ENCODE measurements around the gene DPYSL4. TPM values are rescaled to one million over a fixed set of nuclear protein-coding genes. Genes with fewer than 3 reads are reported as not detected.

Gene DPYSL4
- total RNA-seq, 1 experiment from 2014 or later = 26.3 TPM

- 0 out of 4 replicates have a peak, but pooled peaks cover 0 to 3% of the 10 kb centered on the region in 2 experiments for H3K4me1 Mint-ChIP-seq
- DNase-seq = no peak
- H3K4me3 Mint-ChIP-seq = no peak overlapping the region
- H2BK120ac ChIP-seq (ENCODE audit: low read depth, low read length, poor library complexity, severe bottlenecking) = no peak overlapping the region
- H3T11ph ChIP-seq (ENCODE audit: low read length) = no peak overlapping the region
- no peak for TF ChIP-seq CTCF (conservative IDR thresholded peaks at IDR 0.05)
- H3K9me3 Mint-ChIP-seq = no peaks in the 10 kb centered on the region
- H2BK5ac ChIP-seq (ENCODE audit: insufficient read length, low read length) = no peak overlapping the region
- H4K20me1 ChIP-seq (ENCODE audit: control insufficient read depth, insufficient read depth, insufficient read length) = no peaks in the 10 kb centered on the region
- WGBS (ENCODE audit: extremely low coverage, insufficient read length, low lambda C conversion rate) = 100% methylated on average over 2 of the region's 2 CpGs
- H2AK5ac ChIP-seq (ENCODE audit: insufficient read length, low read length) = no peak overlapping the region
- no peaks in the 10 kb centered on the region for H3K79me2 ChIP-seq (ENCODE audit: insufficient read depth, low read length)
- no peak overlapping the region for H3K14ac ChIP-seq (ENCODE audit: insufficient read depth, low read length)
- no peak overlapping the region for H3K9ac ChIP-seq (ENCODE audit: extremely low read depth, insufficient read length, low read length)
- no peak overlapping the region for H2BK12ac ChIP-seq (ENCODE audit: insufficient read length, low read depth, low read length)
- H3K4me2 ChIP-seq (ENCODE audit: insufficient read depth, insufficient read length, low read length) = no peak overlapping the region
- H3K18ac ChIP-seq (ENCODE audit: insufficient read length, low read depth, low read length) = no peak overlapping the region
- no peaks in the 10 kb centered on the region for H3K36me3 Mint-ChIP-seq (ENCODE audit: insufficient read depth in 1 of 3, low read depth in 3 of 3)
- no peak overlapping the region for H4K5ac ChIP-seq (ENCODE audit: insufficient read length, low read depth, low read length)
- H2BK15ac ChIP-seq (ENCODE audit: low read depth, low read length) = no peak overlapping the region
- no peak overlapping the region for H4K91ac ChIP-seq (ENCODE audit: insufficient read length, low read depth, low read length)
- H3K56ac ChIP-seq (ENCODE audit: insufficient read length, low read depth, low read length) = no peak overlapping the region
- H3K23me2 ChIP-seq (ENCODE audit: insufficient read length, low read depth, low read length, poor library complexity, severe bottlenecking) = no peaks in the 10 kb centered on the region
- no peaks in the 10 kb centered on the region for H3K4me1 ChIP-seq (ENCODE audit: insufficient read depth, low read length)
- H3K27me3 Mint-ChIP-seq (ENCODE audit: low read depth) = no peaks in the 10 kb centered on the region
- no peaks in the 10 kb centered on the region for H3K27me3 ChIP-seq (ENCODE audit: insufficient read depth, low read length)
- H3K23ac ChIP-seq (ENCODE audit: insufficient read length, low read depth, low read length) = no peak overlapping the region
- H3K27ac ChIP-seq (ENCODE audit: insufficient read length, low read depth, low read length) = no peak overlapping the region
- no peak overlapping the region for H4K8ac ChIP-seq (replicated peaks; ENCODE audit: insufficient read length, low read depth, low read length)
- H3K79me1 ChIP-seq (ENCODE audit: insufficient read depth, low read depth, low read length, poor library complexity, severe bottlenecking) = no peaks in the 10 kb centered on the region
- H3K27ac Mint-ChIP-seq = no peak overlapping the region
- H2AFZ ChIP-seq (ENCODE audit: low read length) = no peak overlapping the region
- no peak overlapping the region for H3K4ac ChIP-seq (ENCODE audit: low read depth, low read length)
- H2BK20ac ChIP-seq (ENCODE audit: low read depth, low read length, poor library complexity, severe bottlenecking) = no peak overlapping the region
- H3K9me3 ChIP-seq (ENCODE audit: control insufficient read depth, low read depth, low read length) = no peaks in the 10 kb centered on the region
Measured at GRCh38 chr10:132150777-132151176, 36.0 kb upstream of the DPYSL4 start.

Measured in H9 (cell line).